HG03159 (cell line): ENCODE data around the gene BCL2L15.

Source experiments
- ATAC-seq: cut with Tn5 transposase; IDR thresholded peaks from one replicate; pipeline ENCODE4 v1.9.1; 2021; ENCODE audit warnings: mild to moderate bottlenecking, moderate library complexity; ENCODE audit not compliant: unreplicated experiment

Gene BCL2L15

DNA sequence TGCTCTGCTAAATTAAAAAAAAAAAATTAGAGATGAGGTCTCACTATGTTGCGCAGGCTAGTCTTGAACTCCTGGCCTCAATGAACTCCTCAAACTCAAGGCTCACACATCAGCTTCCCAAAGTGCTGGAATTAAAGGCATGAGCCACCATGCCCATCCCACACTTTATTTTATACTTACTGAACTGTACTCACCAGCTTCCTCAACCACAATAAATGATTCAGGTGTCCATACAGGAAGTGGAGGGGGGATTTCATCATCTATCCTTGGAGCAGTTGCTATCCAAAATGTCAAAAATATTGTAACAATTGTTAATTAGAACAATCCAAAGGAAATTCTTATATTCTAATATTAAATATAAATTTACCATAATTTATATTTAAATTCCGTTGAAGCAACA is 52.7 kb downstream of the BCL2L15 start:
- no peak for ATAC-seq
